ENCODE results near the gene ANKRD42. TPM values are rescaled to one million over a fixed set of nuclear protein-coding genes. Genes with fewer than 3 reads are reported as not detected.
A peak's percentile ranks its signal among the peaks of the same experiment; 100 is the strongest.

Gene ANKRD42
- total and polyA plus RNA-seq, 2 donors (not counting 1 experiment from before 2014, with no cell fraction given): 6.5 to 17.5 TPM

DNA sequence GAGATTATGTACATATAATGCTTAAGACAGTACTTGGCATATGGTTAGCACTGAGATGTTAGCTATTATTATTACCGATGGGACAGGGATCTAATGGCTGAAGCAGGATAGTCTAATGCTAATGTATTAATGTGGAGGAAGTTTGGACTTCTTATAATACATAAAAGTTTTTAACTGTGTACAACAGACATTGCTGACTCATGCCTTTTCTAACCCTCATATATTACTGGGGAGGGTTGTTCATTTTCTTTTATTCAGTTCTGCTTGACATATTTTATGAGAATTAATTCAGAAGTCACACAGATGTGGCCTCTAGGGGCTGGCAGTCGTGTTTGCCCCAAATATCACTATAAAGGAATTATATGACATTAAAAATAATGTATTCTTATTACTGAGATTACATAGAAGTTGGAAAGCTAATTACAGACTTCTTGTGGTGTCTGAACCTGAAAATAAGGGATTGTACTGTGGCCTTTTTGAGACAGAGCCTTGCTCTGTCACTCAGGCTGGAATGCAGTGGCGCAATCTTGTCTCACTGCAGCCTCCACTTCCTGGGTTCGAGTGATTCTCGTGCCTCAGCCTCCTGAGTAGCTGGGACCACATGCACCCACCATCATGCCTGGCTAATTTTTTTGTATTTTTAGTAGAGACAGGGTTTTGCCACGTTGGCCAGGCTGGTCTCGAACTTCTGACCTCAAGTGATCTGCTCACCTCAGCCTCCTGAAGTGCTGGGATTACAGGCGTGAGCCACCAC lies 82.6 kb downstream of the ANKRD42 start:
- H2AFZ ChIP-seq (ENCODE audit: low read length): no peak overlapping the region
- no peak for DNase-seq (ENCODE audit: low read depth in 2 of 2)
- no peak overlapping the region for H3K4me3 ChIP-seq (replicated peaks in 1 of 4; ENCODE audit: control extremely low read depth in 1 of 4, insufficient read depth in 1 of 4, low read depth in 3 of 4, low read length in 4 of 4)
- H3K9ac ChIP-seq (ENCODE audit: insufficient read depth, low read length): no peak overlapping the region
- H3K9me3 ChIP-seq (ENCODE audit: control insufficient read depth, insufficient read depth, low read depth, low read length): no peaks in the 10 kb centered on the region
- H4K20me1 ChIP-seq (ENCODE audit: control insufficient read depth, extremely low read depth, insufficient read depth, low read length): no peaks in the 10 kb centered on the region
- no peak for TF ChIP-seq EZH2 (IDR thresholded peaks at IDR 0.05; ENCODE audit: low read length, missing control alignments)
- H3K36me3 ChIP-seq (ENCODE audit: control insufficient read depth, insufficient read depth, low read length): no peaks in the 10 kb centered on the region
- no peaks in the 10 kb centered on the region for H3K27me3 ChIP-seq (ENCODE audit: control insufficient read depth, insufficient read depth, low read length)
- H3K4me1 ChIP-seq (ENCODE audit: control insufficient read depth, extremely low read depth, insufficient read depth, low read length): no peaks in the 10 kb centered on the region
- H3K27ac ChIP-seq (ENCODE audit: insufficient read depth, low read length): no peak overlapping the region
- H3K4me2 ChIP-seq (ENCODE audit: extremely low read depth, insufficient read depth, low read length): no peak overlapping the region
- peaks cover 4% of the 10 kb centered on the region for H3K79me2 ChIP-seq (ENCODE audit: control insufficient read depth, insufficient read depth, low read length)

GRCh38 chr11:83278351-83278750 lies 84.8 kb downstream of the ANKRD42 start:
- peaks cover 3% of the 10 kb centered on the region for H3K4me1 ChIP-seq (ENCODE audit: control insufficient read depth, extremely low read depth, insufficient read depth, low read length)
- H3K79me2 ChIP-seq (ENCODE audit: control insufficient read depth, insufficient read depth, low read length): peaks cover 13% of the 10 kb centered on the region
- TF ChIP-seq EZH2 (IDR thresholded peaks at IDR 0.05; ENCODE audit: low read length, missing control alignments): no peak
- no peak for TF ChIP-seq CTCF (conservative IDR thresholded peaks at IDR 0.05 in 1 of 2, IDR thresholded peaks at IDR 0.05 in 1 of 2; ENCODE audit: low read depth in 1 of 2, low read length in 2 of 2)
- DNase-seq (ENCODE audit: low read depth in 2 of 2): peak in 1 of 2 donors; percentile 78
- H3K27me3 ChIP-seq (ENCODE audit: control insufficient read depth, insufficient read depth, low read length): no peaks in the 10 kb centered on the region
- H3K9me3 ChIP-seq (ENCODE audit: control insufficient read depth, insufficient read depth, low read depth, low read length): no peaks in the 10 kb centered on the region
- H3K4me3 ChIP-seq (replicated peaks in 1 of 4; ENCODE audit: control extremely low read depth in 1 of 4, insufficient read depth in 1 of 4, low read depth in 3 of 4, low read length in 4 of 4): no peak overlapping the region
- H4K20me1 ChIP-seq (ENCODE audit: control insufficient read depth, extremely low read depth, insufficient read depth, low read length): no peaks in the 10 kb centered on the region
- no peak overlapping the region for H3K9ac ChIP-seq (ENCODE audit: insufficient read depth, low read length)
- H2AFZ ChIP-seq (ENCODE audit: low read length): no peak overlapping the region
- peak overlapping the region; percentile 8 for H3K4me2 ChIP-seq (ENCODE audit: extremely low read depth, insufficient read depth, low read length)
- H3K27ac ChIP-seq (ENCODE audit: insufficient read depth, low read length): no peak overlapping the region
- H3K36me3 ChIP-seq (ENCODE audit: control insufficient read depth, insufficient read depth, low read length): no peaks in the 10 kb centered on the region

DNA sequence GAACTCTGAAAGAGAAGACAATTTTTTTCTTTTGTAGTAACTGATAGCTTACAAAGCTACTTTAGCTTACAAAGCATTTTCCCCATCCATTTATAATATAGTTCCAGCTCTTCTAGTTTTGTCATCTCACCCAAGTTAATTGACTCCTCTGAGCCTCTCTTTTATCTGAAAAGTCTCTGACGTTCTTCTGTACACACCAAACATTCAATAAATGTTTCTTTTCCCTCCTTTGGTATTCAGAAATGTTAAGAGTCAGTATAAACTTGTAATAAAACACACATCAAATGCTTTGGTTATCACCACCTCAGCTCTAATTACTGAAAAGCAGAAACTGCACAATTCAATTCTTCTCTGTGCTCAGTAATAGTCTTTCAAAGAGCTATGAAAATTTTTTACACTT lies 86.7 kb downstream of the ANKRD42 start:
- no peaks in the 10 kb centered on the region for H3K36me3 ChIP-seq (ENCODE audit: control insufficient read depth, insufficient read depth, low read length)
- H3K79me2 ChIP-seq (ENCODE audit: control insufficient read depth, insufficient read depth, low read length): peaks cover 32% of the 10 kb centered on the region
- H3K9me3 ChIP-seq (ENCODE audit: control insufficient read depth, insufficient read depth, low read depth, low read length): no peaks in the 10 kb centered on the region
- peak in 1 of 2 donors; percentile 57 for DNase-seq (ENCODE audit: low read depth in 2 of 2)
- no peak overlapping the region for H3K27ac ChIP-seq (ENCODE audit: insufficient read depth, low read length)
- no peaks in the 10 kb centered on the region for H3K27me3 ChIP-seq (ENCODE audit: control insufficient read depth, insufficient read depth, low read length)
- no peak overlapping the region for H3K4me2 ChIP-seq (ENCODE audit: extremely low read depth, insufficient read depth, low read length)
- no peaks in the 10 kb centered on the region for H4K20me1 ChIP-seq (ENCODE audit: control insufficient read depth, extremely low read depth, insufficient read depth, low read length)
- H3K4me1 ChIP-seq (ENCODE audit: control insufficient read depth, extremely low read depth, insufficient read depth, low read length): peaks cover 4% of the 10 kb centered on the region
- no peak for TF ChIP-seq EZH2 (IDR thresholded peaks at IDR 0.05; ENCODE audit: low read length, missing control alignments)
- TF ChIP-seq CTCF (conservative IDR thresholded peaks at IDR 0.05 in 1 of 2, IDR thresholded peaks at IDR 0.05 in 1 of 2; ENCODE audit: low read depth in 1 of 2, low read length in 2 of 2): no peak
- no peak overlapping the region for H3K4me3 ChIP-seq (replicated peaks in 1 of 4; ENCODE audit: control extremely low read depth in 1 of 4, insufficient read depth in 1 of 4, low read depth in 3 of 4, low read length in 4 of 4)
- no peak overlapping the region for H2AFZ ChIP-seq (ENCODE audit: low read length)
- H3K9ac ChIP-seq (ENCODE audit: insufficient read depth, low read length): no peak overlapping the region
